Measurements from ENCODE around the gene SH3BP5L.

GRCh38 chr1:248850124-248850523 is 24.4 kb upstream of the SH3BP5L start:
- TF ChIP-seq CTCF (conservative IDR thresholded peaks at IDR 0.05 in 1 of 2, IDR thresholded peaks at IDR 0.05 in 1 of 2; ENCODE audit: low read depth in 1 of 2, low read length in 2 of 2) (no peak), EZH2 (IDR thresholded peaks at IDR 0.05; ENCODE audit: low read length, missing control alignments) (no peak)

All from fibroblast of lung (primary cell).